Testis (tissue), 2 donors: ENCODE measurements around the gene SNX8.
"Not testable (repeated sequence)": the region's sequence is repeated elsewhere in the genome, so short reads cannot be mapped to it uniquely, and the experiment has no call there.

Experiments
- CTCF ChIP-seq, 3 experiments: fragments of 450-650 bp in 2 of 3; fragments of 200-600 bp in 1 of 3; sonication (generic) in 1 of 3; IDR thresholded peaks; one replicate each; pipeline ENCODE4 v1.5.1; 2016 to 2019; ENCODE audit warnings: antibody characterized with exemption in 3 of 3, mild to moderate bottlenecking in 2 of 3, moderate library complexity in 1 of 3
- POLR2A ChIP-seq: fragments of 450-650 bp; IDR thresholded peaks from one replicate; pipeline ENCODE4 v1.6.1; 2017; ENCODE audit warnings: antibody characterized with exemption, mild to moderate bottlenecking, moderate library complexity

GRCh38 chr7:2305258-2305657, 9.0 kb downstream of the SNX8 start:
- not testable (repeated sequence) for TF ChIP-seq CTCF (IDR thresholded peaks at IDR 0.05); POLR2A
